Measurements from ENCODE around the gene RPTOR.
"Not testable (repeated sequence)": the region's sequence is repeated elsewhere in the genome, so short reads cannot be mapped to it uniquely, and the experiment has no call there.

RPTOR gene

DNA sequence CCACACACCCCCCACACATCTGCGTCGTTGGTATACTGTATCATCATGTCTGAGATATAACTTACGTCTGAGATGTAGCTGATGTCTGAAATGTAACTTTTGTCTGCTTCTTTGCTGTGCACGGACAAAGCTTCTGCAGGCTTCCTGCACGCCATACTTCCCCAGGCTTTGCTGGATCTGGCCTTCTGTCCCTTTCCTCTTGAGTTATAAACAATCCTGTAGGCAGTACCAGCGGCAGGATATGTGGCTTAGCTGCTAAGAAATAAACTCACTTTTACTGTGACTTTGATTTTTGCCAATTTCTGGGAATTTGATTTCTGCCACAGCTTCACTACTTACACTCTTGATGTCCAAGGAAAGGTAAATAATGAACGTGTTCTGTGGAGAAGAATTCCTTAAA is 184.4 kb downstream of the RPTOR start:
- DNase-seq = no peak

DNA sequence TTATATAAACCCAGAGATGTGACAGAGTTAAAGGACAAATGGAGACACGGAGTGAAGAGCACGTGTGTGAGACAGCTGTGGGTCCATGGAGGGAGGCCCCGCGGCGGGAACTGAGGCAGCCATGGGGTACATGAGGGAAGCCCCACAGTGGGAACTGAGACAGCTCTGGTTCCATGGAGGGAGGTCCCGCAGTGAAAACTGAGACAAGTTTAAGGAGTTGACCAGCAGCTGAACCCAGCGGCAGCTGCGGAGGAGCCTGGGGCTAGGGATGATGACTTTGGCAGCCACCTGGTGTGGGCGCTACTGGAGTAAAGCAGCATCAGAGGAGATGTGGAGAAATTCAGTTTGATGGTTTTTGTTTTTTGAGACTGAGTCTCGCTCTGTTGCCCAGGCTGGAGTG is 185.1 kb downstream of the RPTOR start:
- DNase-seq = no peak

DNA sequence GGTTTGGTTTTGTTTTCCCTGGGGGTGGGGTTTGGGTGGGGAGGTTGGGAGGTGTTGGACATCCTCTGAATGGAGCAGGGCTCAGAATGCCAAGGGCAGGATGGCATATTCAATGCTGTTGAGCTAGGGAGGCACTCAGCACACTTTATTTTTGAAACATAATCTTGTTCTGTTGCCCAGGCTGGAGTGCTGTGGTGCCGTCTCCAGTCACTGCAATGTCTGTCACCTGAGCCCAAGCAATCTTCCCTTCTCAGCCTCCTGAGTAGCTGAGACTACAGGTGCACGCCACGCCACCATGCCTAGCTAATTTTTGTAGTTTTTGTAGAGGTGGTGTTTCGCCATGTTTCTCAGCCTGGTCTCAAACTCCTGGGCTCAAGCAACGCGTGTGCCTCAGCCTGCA is 186.1 kb downstream of the RPTOR start:
- no peak for DNase-seq

DNA sequence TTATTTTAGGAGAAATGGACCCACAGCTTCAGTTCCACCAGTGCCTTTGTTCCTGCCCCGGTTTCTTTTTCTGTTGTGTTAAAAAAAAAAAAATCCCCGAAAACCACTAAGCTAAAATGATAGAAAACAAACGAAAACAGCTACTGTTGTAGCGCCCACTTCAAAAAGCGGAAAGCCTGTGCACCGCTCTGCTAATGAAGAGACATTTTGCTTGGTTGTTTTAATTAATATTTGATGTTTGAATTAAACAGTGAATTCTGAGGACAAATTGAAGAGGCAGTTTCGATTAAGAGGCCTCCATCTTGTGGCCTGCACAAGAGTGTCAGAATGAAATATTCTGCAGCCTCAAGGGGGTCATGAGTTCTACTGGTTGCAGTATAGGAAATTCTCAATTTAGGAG is 186.7 kb downstream of the RPTOR start:
- no peak for DNase-seq

DNA sequence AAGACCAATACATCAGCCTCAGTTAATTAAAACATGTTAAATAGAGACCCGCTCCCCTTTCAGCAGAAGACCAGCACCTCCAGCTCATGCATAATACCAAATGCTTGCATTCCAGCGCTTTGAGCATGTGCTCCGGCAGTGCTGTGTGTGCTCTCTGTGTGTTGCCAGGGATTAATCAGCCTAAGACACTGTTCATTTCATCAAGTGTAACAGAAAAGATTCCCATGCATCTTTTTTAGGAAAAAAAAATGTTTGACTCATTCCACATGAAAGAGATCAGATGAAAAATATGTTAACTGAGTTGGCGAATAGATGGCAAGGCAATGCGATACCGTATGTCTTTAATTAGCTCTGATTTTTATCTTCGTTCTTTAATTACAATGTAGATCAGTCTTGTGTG is 187.6 kb downstream of the RPTOR start:
- no peak for DNase-seq

DNA sequence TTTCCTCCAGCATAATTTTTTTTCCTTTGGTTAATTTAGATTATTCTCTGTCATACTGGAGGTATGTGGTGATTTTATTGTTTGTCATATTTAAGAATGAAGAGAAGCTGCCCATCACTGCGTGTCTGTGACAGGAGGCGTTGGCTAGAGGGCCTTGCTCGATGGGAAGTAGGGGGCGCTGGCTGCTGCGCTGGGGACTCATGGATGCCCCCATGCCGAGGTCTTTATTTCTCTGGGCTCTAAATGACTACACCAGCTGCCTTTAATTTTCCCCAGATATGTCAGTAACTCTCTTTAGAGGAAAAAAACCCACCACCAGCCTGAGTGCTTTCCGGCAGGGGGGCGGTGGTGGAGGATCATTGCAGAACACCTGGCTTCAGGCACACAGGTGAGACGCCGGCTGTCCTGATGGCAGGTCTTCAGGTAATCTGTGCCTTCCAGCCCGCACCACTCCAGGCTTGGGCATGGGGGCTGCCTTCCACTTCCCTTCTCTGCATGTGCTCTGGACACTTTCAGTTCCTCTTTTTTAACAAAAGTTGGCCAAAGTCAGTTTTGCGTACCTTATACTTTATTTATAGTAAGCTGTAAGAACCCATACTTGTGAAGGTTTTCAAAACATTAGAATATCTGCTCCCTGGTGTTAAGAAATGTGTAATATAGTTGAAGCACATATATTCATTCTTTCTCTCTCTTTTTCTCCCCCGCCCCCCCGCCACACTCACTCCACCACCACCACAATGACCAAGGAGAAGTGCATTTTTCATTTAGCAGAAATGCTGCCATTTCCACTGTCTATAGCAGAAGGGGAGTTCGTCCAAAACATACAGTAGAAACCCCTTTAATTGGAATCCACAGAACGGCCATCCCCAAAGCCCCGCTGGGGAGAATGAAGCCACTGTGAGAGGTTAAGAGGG is 192.7 kb downstream of the RPTOR start:
- DNase-seq = no peak

DNA sequence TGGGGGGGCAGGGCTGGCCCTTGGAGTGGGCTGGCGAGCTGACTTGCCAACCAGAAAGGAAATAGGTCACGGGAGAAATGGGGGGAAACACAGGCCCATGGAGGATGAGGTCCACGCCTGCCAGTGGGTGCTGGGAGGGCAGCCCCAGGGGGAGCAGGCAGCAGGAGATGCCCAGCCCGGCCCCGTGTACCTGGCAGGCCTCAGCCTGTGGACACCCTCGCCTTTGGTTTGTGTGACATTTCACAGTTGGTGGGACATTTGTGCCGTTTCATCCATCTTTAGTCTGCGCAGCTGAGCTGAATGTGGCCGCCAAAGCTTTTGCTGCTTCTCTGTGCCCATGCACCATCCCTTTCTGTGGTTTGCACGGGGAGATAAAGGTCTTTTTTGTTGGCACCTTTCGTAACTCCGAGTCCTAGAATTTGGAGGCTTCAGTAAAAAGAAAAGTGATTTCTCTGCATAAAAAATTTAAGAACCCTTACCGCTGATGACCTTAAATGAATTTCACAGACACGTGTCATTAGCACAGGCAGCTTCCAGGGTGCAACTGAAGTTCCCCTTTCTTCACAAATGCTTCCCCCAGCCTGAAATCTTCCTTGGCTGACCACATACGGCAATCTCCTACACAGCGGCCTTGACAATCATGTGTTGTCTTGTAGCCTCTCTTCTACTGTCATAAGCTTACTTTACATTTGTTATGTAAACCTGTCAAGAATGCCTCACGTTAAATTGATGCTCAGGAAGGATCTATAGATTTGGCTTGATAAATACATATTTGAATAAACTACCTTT is 193.6 kb downstream of the RPTOR start:
- no peak for DNase-seq

DNA sequence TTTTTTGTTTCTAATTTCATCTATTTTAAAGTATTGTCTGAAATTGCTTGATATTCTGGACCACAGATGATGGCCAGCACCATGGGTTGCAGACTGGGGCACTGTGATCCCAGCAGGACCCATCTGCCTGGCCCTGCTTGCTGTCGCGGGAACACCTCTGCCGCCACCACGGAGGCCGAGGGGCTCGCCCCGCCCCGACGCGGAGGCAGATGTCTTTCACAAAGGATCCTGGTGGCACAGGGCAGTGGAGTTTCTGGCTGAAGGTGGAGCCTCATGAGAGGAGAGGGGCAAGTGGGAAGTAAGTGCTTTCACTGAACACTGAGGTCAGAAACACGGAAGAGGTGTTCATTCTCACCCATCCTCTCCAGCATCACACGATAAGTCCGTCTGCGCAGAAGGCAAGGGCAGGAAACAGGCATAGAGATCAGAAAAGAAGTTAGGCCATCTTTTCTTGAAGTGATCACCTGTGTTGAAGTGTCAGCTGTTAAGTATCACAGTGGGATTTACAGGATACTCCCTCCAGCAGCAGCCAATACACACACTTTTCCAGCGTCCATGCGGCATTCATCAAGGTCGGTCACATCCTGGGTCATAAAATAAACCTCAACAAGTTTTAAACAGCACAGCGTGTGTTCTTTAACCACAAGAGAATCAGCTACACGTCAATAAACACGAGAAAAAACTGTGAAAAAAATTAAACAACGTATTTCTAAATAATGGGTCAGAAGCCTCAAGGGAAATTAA is 194.5 kb downstream of the RPTOR start:
- DNase-seq = no peak

DNA sequence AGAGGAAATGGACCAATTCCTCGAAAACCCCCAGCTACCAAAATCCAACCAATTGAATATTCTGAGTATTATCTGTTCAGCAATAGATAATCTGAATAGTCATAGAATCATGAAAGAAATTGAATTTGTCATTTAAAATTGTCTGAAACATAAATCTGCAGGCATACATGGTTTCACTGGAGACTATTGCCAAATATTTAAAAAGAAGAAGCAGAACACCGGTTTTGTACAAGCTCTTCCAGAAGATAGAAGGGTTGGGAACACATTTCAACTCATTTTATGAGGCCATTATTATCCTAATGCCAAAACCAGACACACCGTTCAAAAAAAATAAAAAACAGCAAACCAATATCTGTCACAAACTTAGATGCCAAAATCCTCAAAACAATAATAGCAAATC is 195.5 kb downstream of the RPTOR start:
- no peak for DNase-seq

DNA sequence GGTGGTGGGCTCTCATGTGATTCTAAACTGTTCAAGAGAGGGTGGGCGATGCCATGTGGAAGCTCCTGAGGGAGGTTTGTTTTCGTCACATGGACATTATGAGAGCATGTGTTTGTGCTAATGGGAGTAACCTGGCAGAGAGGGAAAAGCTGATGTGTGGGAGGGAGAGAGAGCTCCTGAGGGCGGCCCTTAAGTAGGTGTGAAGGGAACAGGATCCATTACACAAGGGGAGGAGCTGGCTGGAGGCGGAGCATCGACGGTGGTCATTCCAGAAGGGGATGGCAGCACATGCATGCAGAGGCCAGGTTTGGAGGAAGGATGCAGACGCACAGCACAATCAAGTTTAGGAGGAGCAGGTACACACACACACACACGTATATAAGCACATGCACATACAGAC is 197.5 kb downstream of the RPTOR start:
- DNase-seq = no peak

DNA sequence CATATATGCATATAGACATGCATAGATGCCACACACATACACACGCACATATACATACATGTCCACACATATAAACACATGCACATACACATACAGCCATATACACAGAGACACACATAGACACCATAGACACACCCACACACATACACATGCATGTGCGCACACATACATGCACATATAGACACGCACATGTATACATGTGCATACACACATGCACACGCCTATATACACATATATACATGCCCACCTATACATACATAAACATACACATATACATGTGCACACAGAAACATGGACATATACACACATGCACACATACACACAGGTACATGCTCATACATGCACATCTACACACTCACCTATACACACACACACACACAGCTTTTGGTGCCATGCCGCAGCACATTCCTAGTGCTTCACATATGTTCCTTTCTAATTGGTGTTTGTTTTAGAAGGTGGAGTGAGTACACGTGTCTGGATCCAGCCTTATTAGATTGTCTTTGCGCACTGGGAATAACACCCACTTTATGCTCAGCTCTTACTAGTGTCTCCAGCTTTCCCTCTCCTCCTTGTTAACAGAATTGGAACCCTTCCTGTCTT is 198.0 kb downstream of the RPTOR start:
- DNase-seq = no peak

DNA sequence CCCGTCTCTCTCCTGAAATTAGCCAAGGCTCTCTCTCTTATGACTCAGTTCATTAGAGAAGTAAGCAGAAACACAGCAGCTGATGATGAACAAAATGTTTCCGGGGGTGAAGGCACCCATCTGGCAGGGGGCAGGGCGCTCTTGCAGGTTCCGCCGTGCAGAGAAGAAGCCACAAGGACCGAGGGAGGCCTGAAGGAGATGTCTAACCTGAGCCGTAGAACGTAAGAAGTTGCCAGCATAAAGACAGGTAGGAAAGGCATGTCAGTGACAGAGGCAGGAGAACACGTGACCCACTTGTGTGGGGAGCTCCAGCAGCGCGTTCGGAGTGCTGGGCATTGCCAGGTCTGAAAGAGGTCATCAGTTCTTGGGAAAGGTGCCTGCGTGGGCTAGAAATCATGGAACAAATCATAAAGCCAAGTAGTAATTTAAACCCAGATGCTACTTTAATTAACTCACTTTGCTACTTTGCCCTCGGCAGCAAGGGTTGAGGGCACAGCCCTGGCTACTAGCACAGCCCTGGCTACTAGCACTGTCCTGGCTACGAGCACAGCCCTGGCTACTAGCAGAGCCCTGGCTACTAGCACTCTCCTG is 198.6 kb downstream of the RPTOR start:
- DNase-seq = no peak

DNA sequence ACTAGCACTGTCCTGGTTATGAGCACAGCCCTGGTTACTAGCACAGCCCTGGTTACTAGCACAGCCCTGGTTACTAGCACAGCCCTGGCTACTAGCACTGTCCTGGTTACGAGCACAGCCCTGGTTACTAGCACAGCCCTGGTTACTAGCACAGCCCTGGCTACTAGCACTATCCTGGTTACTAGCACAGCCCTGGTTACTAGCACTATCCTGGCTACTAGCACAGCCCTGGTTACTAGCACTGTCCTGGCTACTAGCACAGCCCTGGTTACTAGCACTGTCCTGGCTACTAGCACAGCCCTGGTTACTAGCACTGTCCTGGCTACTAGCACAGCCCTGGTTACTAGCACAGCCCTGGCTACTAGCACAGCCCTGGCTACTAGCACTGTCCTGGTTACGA is 199.3 kb downstream of the RPTOR start:
- not testable (repeated sequence) for DNase-seq

DNA sequence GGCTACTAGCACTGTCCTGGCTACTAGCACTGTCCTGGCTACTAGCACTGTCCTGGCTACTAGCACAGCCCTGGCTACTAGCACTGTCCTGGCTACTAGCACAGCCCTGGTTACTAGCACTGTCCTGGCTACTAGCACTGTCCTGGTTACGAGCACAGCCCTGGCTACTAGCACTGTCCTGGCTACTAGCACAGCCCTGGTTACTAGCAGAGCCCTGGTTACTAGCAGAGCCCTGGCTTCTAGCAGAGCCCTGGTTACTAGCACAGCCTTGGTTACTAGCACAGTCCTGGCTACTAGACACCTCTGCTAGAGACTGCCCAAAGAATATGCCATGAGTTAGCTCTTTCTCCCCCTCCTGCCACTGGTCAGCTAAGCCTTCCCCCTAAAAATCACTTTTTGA is 200.1 kb downstream of the RPTOR start:
- DNase-seq = not testable (repeated sequence)

DNA sequence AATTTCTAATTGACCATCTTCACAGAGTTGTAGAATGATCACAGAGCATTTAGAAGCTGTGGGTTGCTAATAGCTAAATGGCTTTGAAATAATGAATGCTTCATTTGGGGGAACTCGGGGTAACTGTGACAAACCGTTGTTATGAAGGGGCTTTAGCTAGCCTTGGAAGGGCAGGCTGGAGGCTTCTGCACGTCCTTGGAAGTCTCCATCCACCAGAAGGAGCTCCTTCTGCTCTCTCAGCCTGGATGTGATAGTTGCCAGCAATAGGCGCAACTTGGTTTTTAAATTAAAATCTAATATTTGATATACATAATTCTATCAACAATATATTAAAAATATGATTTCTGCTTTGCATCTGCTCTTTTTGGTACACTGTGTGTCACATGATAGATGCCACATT is 200.5 kb downstream of the RPTOR start:
- DNase-seq = no peak

DNA sequence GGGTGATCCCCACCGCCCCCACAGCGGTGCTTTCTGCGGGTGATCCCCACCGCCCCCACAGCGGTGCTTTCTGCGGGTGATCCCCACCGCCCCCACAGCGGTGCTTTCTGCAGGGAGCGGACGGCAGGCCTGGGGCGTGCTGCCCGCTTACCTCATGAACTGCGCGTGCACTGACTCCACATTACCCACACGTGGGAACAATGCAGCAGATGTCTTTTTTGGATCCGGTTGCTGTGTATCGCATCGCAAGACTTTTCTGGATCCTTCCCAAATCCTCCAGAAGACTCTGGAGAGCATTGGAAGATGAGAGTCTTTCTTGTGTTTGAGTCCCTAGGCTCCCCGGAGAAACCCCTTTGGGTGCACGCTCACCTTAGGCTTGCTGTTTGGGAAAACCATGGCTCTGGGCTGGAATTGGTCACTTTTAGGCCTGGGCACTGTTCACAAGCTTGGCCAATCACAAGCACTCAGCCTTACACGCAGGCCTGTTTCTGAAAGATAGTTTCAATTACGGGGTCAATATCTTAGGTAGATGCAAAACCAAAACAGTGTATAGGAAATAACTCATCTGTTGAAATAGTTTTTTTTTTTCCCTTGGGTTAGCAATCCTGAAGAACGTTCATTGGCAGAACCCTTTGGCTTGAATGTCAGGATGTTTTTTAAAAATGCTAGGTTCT is 201.8 kb downstream of the RPTOR start:
- DNase-seq = no peak

DNA sequence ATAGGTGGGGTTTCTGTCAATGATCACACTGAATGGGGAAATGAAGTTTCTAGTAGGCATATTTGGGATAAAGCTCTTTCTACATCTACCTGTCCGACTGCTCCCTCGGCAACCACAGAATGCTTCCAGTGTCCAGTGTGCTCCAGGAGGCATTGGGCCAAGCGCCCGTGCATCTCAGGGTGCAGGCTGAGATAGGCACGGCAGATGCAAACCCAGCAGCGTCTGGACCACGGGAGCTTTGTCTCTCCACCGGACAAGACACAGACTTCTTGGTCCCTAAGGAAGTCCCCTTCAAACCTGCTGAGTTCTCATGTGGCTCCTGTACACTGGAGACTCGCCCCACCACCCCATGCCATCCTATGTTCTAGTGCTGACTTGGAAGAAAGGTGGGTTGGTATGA is 202.8 kb downstream of the RPTOR start:
- DNase-seq = no peak

DNA sequence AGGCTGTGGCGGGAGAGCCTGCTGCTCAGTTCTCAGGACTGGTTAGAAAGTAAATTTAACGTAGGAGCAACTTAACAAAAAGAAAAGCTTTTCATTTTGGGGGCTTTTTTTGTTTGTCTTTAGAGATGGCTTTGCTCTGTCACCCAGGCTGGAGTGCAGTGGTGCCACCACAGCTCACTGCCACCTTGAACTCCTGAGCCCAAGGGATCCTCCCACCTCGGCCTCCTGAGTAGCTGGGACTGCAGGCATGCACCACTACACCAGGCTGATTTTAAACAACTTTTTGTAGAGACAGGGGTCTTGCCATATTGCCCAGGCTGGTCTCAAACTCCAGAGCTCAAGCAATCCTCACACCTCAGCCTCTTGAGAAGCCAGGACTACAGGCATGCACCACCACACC is 205.0 kb downstream of the RPTOR start:
- DNase-seq = no peak

DNA sequence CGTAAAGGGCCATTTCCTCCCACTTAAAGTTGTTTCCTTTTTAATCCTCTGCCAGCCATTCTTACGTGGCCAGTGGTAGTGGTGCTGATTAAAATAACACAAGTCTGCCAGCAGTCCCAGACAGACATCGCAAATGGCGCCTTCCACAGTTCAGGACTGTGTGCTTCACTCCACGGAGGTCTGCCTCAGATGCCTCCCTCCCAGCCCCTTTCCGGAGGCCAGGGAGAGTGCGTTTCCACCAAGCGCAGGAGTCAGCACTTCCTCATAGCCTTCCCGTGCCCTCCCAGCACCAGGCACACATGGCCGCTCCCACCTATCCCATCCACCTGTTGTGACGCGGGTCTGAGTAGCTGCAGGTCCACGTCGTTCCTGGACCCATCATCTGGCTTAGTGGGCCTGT is 205.6 kb downstream of the RPTOR start:
- no peak for DNase-seq

DNA sequence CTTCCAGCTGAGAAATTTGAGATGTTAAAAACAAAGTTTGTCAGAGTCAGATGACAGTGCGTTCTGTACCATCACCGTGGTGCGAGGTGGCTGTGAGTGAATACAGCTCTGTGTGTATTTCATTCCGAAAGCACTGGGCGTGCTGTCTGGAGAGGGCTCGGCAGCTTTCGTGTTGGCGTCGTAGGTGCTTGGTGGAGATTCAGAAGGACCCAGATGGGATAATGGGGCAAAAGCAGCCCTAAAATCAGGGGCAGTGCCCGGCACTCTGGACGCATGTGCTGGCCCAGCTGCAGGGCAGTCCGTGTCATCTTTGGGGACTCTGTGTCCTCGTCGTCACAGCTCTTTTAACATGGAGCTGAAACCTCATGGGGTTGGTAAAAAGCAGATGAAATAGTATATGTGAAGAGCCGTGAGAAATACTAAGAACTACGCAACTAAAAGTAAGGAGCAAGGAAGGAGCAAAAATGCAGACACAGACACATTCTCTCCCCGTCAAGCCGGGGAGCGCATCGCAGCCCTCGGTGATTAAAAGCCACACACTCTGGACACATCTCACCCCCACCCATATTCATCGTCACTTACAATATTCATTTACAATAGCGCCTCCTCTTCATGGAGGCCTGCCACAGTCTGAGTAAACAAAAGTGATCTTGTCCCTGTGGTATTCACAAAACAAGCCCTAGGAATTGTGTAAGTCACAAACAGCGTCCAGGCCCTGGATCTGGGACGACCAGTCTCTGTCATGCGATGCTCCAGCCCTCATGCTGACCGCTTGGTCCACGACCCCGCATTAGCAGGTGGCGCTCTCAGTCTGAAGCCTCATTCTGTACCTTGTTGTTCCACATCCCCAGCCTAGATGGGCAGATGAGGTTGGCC is 206.7 kb downstream of the RPTOR start:
- no peak for DNase-seq

DNA sequence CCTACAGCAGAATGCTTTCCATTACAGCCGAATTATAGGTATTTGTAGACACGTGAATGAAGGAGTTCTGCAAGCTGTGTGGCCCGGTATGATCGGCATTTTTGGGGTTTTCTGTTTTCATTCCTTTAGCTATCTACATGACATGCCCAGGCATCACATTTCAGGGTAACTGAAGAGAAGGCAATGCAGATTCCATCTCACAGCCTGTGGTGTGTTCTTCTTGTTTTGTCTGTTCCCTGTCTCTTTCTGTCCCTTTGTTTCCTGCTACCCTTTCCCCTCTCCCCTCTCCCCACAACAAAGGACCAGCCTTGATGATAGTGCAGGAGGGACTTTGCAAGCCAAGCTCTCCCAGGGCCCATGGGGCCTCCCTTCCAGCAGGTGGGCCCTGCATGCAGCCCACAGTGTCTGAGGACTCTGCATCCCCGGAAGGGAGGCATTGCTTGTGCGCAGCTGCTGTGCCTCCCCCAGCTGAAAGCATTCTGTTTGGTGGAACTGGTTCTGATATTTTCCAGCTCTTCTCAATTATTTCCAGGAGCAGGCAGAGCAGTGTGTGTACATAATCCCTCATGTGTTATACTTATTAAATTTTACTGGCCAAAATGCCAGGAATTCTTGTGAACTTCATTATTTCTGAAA is 207.4 kb downstream of the RPTOR start:
- DNase-seq = no peak
